HCT116 (cell line): ENCODE results near the gene GAD1.

Experiments used
- CTCF ChIP-seq, 3 experiments: fragments of 200-600 bp in 1 of 3; sonication (generic) in 1 of 3; IDR thresholded peaks in 2 of 3; conservative IDR thresholded peaks in 1 of 3; 2 replicates each; pipeline ENCODE4 v1.5.1; 2012 to 2017; ENCODE audit warnings: low read depth in 2 of 3, low read length in 2 of 3, antibody characterized with exemption in 1 of 3, borderline replicate concordance in 1 of 3, control low read depth in 1 of 3, mild to moderate bottlenecking in 1 of 3, mixed read lengths in 1 of 3, mixed run types in 1 of 3, moderate library complexity in 1 of 3; ENCODE audit not compliant: insufficient read depth in 1 of 3
- EZH2 ChIP-seq: fragments of 200-600 bp; sonication (generic); IDR thresholded peaks from 2 replicates; pipeline ENCODE4 v1.6.1; 2017; ENCODE audit warnings: antibody characterized with exemption, mixed run types
- JUND ChIP-seq: IDR thresholded peaks from 2 replicates; pipeline ENCODE4 v1.6.1; 2012
- POLR2AphosphoS5 ChIP-seq: IDR thresholded peaks from 2 replicates; pipeline ENCODE4 v1.6.1; 2011; ENCODE audit warnings: mild to moderate bottlenecking, low read depth, low read length, moderate library complexity

DNA sequence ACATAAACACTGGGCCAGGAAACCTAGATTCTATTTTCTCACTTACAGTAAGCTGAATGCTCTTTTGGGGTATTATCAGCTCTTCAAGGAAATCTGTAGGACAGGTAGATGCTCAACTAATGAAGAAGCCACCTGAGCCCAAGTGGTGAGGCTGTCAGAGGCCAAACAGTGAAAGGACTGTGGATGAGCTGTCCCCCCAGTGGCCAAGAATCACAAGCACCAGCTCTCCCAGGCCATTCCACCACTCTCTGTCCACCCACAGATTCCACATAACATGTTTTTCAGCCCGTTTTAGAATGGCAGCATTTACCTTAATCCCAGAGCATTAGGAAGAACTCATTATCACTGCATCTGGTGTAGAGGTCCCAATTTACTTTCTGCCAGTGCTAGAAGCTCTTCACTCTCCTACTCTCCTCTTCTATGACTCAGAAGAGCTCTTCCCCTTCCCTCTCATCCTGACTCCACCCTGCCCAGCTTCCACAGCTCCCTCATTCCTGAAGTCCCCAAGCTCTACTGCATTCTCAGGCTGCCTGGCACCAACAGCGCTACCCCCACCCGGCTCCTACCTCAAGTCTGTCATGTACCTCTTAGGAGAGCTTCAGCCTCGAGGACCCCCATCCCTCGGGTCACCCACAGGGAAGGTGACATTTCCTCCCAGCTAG, 68.6 kb downstream of the GAD1 start:
- TF ChIP-seq JUND (no peak), POLR2AphosphoS5 (no peak), EZH2 (no peak), CTCF (IDR thresholded peaks at IDR 0.05 in 2 of 3, conservative IDR thresholded peaks at IDR 0.05 in 1 of 3; ENCODE audit: borderline replicate concordance in 1 of 3, insufficient read depth in 1 of 3, low read depth in 2 of 3, low read length in 2 of 3) (peak in 2 of 3 experiments; percentile 26 to 29; a peak in 2 of 6 replicates)
